ENCODE data around the gene KIF5A. TPM values are rescaled to one million over a fixed set of nuclear protein-coding genes. Genes with fewer than 3 reads are reported as not detected.
A peak's percentile ranks its signal among the peaks of the same experiment; 100 is the strongest.

KIF5A gene
- total and polyA plus RNA-seq, 2 of the 4 experiments (the other 2 are of a cell fraction) = 0.15 to 0.18 TPM

- no peak for TF ChIP-seq SMC3 (IDR thresholded peaks at IDR 0.05; ENCODE audit: low read depth, low read length)
- no peak for TF ChIP-seq NFE2L2 (IDR thresholded peaks at IDR 0.05; ENCODE audit: low read depth, low read length)
- no peak for TF ChIP-seq POLR2A (IDR thresholded peaks at IDR 0.05; ENCODE audit: low read depth, low read length)
- no peak for TF ChIP-seq FOS (IDR thresholded peaks at IDR 0.05; ENCODE audit: low read depth, low read length)
- no peak for TF ChIP-seq BHLHE40 (IDR thresholded peaks at IDR 0.05; ENCODE audit: low read depth, low read length)
- no peak for TF ChIP-seq ELK1 (IDR thresholded peaks at IDR 0.05; ENCODE audit: borderline replicate concordance, low read depth, low read length)
- no peak for TF ChIP-seq RCOR1 (IDR thresholded peaks at IDR 0.05; ENCODE audit: insufficient replicate concordance, low read length)
- TF ChIP-seq RFX5 (IDR thresholded peaks at IDR 0.05; ENCODE audit: low read depth, low read length) = no peak
- TF ChIP-seq CTCF (conservative IDR thresholded peaks at IDR 0.05; ENCODE audit: low read depth, low read length) = no peak
- TF ChIP-seq CHD1 (IDR thresholded peaks at IDR 0.05; ENCODE audit: low read depth, low read length) = no peak
- no peak for TF ChIP-seq CEBPB (IDR thresholded peaks at IDR 0.05; ENCODE audit: low read depth, low read length)
- no peak for TF ChIP-seq USF2 (IDR thresholded peaks at IDR 0.05; ENCODE audit: low read depth, low read length)
- TF ChIP-seq MAZ (IDR thresholded peaks at IDR 0.05; ENCODE audit: borderline replicate concordance, low read depth, low read length) = no peak
- CTCF ChIA-PET = interaction anchor here (1.7 kb wide), 1 partner anchor 41 kb away, joined by 5 read pairs; no protein-coding TSS in a partner anchor
- no peak overlapping the region for H3K9ac ChIP-seq (ENCODE audit: low read depth, low read length)
- no peak overlapping the region for H3K56ac ChIP-seq (ENCODE audit: extremely low read depth, insufficient read depth, low read length)
- no peak overlapping the region for H3K14ac ChIP-seq (replicated peaks; ENCODE audit: low read depth, low read length)
- H3K27ac ChIP-seq (ENCODE audit: insufficient read depth, low read length) = no peak overlapping the region
- no peak overlapping the region for H3K4me3 ChIP-seq (ENCODE audit: insufficient read depth, low read depth, low read length)
- no peak overlapping the region for H2BK120ac ChIP-seq (ENCODE audit: low read depth, low read length)
- H4K20me1 ChIP-seq (ENCODE audit: insufficient read depth, low read length) = peaks cover 4% of the 10 kb centered on the region; the same call in 1 of the 2 replicates
- H3K27me3 ChIP-seq (ENCODE audit: control insufficient read depth, insufficient read depth, low read length) = peaks cover 77% of the 10 kb centered on the region
- no peak overlapping the region for H3K4me2 ChIP-seq (ENCODE audit: low read depth, low read length)
- 100% methylated on average over 1 of the region's 8 CpGs; no CpG with 5 or more reads in 1 of the 2 experiments for WGBS, 2 experiments (ENCODE audit: extremely low coverage in 2 of 2, insufficient read length in 1 of 2)
- peak overlapping the region; percentile 76 for H2AK9ac ChIP-seq (replicated peaks; ENCODE audit: low read depth, low read length, poor library complexity)
- H4K91ac ChIP-seq (ENCODE audit: insufficient read depth, low read depth, low read length) = no peak overlapping the region
- H2BK5ac ChIP-seq (ENCODE audit: low read depth, low read length, poor library complexity, severe bottlenecking) = no peak overlapping the region
- intact Hi-C loops (cut with micrococcal nuclease) = loop anchor here (5.0 kb wide), 1 partner anchor 162 kb away; no protein-coding TSS in a partner anchor
- no peaks in the 10 kb centered on the region; the same call in 1 of the 2 replicates for H3K4me1 ChIP-seq (ENCODE audit: control insufficient read depth, insufficient read depth, low read length)
- in situ Hi-C loops (cut with MboI; ENCODE audit: low sequenced_read_pairs) = loop anchor here (5.0 kb wide), 1 partner anchor 42 kb away; no protein-coding TSS in a partner anchor
- no peak overlapping the region for H2AFZ ChIP-seq (replicated peaks; ENCODE audit: low read length, poor library complexity)
- no peak overlapping the region for H4K5ac ChIP-seq (ENCODE audit: low read depth, low read length)
- no peak overlapping the region for H3K23ac ChIP-seq (ENCODE audit: low read depth, low read length)
- no TSS peak for BruUV-seq (replicated peaks)
- peaks cover 4% of the 10 kb centered on the region; the same call in 1 of the 2 replicates for H3K9me1 ChIP-seq (ENCODE audit: insufficient read depth, low read length)
- POLR2A ChIA-PET (ENCODE audit: unreplicated experiment) = no interaction called here
- H2AK5ac ChIP-seq (ENCODE audit: low read depth, low read length) = no peak overlapping the region
- no peak overlapping the region for H2BK15ac ChIP-seq (ENCODE audit: low read depth, low read length)
- no peak for ATAC-seq (ENCODE audit: low read depth)
- H3K4ac ChIP-seq (ENCODE audit: low read depth, low read length) = no peak overlapping the region
- H4K8ac ChIP-seq (ENCODE audit: low read depth in 2 of 2, low read length in 2 of 2) = no peak overlapping the region
- dilution Hi-C loops (cut with HindIII; ENCODE audit: low sequenced_read_pairs, unreplicated experiment) = no loop called here
- no peak overlapping the region for H2BK20ac ChIP-seq (ENCODE audit: low read depth, low read length)
- H3K18ac ChIP-seq (ENCODE audit: low read depth, low read length) = no peak overlapping the region
- peaks cover 3% of the 10 kb centered on the region; the same call in 1 of the 2 replicates for H3K36me3 ChIP-seq (ENCODE audit: control insufficient read depth, insufficient read depth, low read length)
- no peaks in the 10 kb centered on the region for H3K79me1 ChIP-seq (ENCODE audit: low read depth in 1 of 2, low read length in 2 of 2)
- DNase-seq = no peak
- H3K9me3 ChIP-seq (ENCODE audit: control insufficient read depth, insufficient read depth, low read length) = no peaks in the 10 kb centered on the region
Observed at GRCh38 chr12:57624441-57625220, 74.8 kb downstream of the KIF5A start.
